ENCODE measurements around the gene TBC1D14.

DNA sequence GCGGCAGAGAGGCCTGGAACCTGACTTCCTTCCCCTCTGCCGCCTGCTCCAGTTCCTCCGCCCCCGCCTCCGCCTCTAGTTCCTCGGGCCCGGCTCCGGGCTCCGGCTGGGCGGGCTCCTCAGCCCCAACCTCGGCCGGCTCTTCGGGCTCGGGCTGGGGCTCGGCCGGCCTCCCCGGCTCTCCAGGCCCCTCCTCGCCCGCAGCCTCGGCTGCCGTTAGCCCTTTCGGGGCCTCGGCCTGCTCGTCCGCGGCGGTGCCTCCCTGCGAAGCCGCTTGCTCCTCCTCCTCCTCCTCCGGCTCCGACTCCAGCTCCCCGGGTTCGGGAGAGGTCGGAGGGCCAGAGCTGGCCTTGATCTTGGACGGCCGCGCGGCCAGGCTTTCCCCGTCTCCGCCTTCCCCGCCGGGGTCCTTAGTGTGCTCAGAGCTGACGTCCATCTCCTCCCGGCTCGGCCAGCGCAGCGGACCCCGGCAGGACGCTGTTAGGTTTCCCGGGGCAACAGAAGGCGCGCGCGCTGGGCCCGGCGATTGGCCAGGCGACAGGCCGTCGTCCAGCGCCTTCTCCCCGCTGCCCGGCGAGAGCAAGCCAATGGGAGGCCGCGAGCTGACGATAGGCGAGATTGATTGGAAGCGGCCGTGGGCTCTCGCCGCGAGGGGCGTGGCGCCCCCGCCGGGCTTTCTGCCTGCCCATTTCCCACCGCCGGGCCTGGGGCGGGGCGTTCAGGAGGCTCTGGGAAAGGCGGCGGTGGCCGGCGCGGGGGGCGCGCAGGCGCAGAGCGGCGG, 133.1 kb downstream of the TBC1D14 start:
- TF ChIP-seq, protein P1, sequence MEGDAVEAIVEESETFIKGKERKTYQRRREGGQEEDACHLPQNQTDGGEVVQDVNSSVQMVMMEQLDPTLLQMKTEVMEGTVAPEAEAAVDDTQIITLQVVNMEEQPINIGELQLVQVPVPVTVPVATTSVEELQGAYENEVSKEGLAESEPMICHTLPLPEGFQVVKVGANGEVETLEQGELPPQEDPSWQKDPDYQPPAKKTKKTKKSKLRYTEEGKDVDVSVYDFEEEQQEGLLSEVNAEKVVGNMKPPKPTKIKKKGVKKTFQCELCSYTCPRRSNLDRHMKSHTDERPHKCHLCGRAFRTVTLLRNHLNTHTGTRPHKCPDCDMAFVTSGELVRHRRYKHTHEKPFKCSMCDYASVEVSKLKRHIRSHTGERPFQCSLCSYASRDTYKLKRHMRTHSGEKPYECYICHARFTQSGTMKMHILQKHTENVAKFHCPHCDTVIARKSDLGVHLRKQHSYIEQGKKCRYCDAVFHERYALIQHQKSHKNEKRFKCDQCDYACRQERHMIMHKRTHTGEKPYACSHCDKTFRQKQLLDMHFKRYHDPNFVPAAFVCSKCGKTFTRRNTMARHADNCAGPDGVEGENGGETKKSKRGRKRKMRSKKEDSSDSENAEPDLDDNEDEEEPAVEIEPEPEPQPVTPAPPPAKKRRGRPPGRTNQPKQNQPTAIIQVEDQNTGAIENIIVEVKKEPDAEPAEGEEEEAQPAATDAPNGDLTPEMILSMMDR (IDR thresholded peaks at IDR 0.05) = no peak
- TF ChIP-seq POLR2A (IDR thresholded peaks at IDR 0.05) = no peak

Measured in lower leg skin (tissue), 3 donors.